Measurements from ENCODE around the gene COL1A2.

The COL1A2 gene

DNA sequence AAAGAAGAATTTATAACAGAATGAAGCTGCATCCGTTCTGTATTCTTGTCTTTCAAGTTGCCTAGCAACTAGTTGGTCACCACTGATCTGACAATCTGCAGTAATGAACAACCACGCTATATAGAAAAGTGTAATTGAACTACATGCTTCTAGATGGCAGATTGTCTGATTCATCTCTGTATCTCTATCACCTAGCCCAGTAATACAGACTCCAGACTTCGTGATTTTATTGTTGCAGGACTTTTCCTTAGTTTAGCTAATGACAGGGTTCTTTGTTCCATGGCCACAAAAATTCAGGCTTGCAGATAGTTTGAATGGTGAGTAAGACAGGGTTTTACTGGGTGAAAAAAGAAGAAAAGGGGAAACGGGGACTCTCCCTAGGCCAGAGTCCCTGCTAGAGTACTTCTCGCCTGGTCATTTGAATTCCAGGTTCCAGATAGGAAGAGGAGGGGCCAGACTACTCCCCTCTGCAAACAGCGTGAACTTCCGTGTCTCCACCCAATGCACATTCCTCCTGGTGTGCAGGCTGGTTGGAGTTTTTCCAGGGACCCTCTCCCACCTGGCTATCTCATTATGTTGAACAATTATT is 45.9 kb downstream of the COL1A2 start:
- H3K4me1 Mint-ChIP-seq (ENCODE audit: low read depth), result peaks cover 4% of the 10 kb centered on the region
- H3K9me3 Mint-ChIP-seq, result no peaks in the 10 kb centered on the region
- peaks cover 9% of the 10 kb centered on the region for H3K27me3 Mint-ChIP-seq
- intact Hi-C loops (cut with micrococcal nuclease), result no loop called here
- no peaks in the 10 kb centered on the region for H3K36me3 Mint-ChIP-seq (ENCODE audit: low read depth)
- no peak overlapping the region for H3K4me3 Mint-ChIP-seq
- no peak overlapping the region for H3K27ac Mint-ChIP-seq

DNA sequence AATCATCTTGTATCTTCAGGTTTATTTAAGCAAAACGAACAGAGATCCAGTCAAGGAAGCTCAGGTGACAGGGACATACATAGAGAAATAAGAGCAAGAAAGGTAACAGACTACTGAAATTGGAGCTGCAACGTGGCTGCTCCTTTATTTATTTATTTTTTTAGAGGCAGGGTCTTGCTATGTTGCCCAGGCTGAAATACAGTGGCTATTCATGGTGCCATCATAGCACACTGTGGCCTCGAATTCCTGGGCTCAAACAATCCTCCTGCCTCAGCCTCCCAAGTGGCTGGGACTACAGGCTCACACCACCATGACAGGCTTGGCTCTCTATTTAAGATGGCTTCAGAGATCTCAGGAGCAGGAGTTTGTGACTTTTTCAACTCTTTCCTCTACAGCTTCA is 46.4 kb downstream of the COL1A2 start:
- intact Hi-C loops (cut with micrococcal nuclease), result no loop called here
- peaks cover 3% of the 10 kb centered on the region for H3K4me1 Mint-ChIP-seq (ENCODE audit: low read depth)
- H3K27me3 Mint-ChIP-seq, result peaks cover 8% of the 10 kb centered on the region
- H3K4me3 Mint-ChIP-seq, result no peak overlapping the region
- no peaks in the 10 kb centered on the region for H3K36me3 Mint-ChIP-seq (ENCODE audit: low read depth)
- no peak overlapping the region for H3K27ac Mint-ChIP-seq
- no peaks in the 10 kb centered on the region for H3K9me3 Mint-ChIP-seq

DNA sequence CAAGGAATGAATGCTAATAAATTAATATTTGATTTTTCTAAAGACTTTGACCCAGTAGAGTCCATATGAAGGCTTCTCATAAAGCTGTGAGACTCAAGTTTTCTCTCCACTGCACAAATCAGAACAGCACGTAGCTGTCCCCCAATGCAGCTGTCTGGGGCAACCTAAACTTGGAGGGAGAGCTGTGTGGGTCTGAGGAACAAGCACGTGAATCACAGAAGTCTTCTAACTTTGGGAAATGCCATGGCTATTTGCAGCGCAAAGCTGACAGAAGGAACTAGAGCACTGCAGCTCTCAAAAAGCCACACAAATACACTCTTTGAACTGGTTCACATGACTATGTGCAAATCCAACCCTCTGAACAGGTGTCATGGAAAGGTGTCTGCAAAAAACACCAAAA is 47.9 kb downstream of the COL1A2 start:
- intact Hi-C loops (cut with micrococcal nuclease), result no loop called here
- Mint-ChIP-seq H3K27me3 (peaks cover 1% of the 10 kb centered on the region), H3K4me1 (ENCODE audit: low read depth) (no peaks in the 10 kb centered on the region), H3K36me3 (ENCODE audit: low read depth) (no peaks in the 10 kb centered on the region), H3K4me3 (no peak overlapping the region), H3K9me3 (no peaks in the 10 kb centered on the region), H3K27ac (no peak overlapping the region)

DNA sequence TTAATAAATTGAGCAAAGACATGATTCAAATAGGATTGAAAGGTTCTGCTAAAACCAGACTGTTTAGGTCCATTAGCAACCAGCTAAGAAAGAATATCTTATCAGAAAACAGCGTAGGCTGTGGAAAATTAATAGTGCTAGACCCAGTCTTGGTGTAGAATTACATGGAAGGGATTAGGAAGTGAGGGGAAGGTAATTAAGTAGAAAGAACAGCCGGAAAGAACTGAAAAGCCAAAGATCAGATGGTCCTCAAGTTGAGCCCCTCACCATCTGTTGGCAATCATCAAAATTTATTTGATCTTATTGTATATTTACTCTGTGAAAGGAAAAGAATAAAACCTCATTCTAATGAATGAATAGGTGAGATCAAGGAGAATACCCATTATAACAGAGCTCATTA is 50.1 kb downstream of the COL1A2 start:
- Mint-ChIP-seq H3K36me3 (ENCODE audit: low read depth) (no peaks in the 10 kb centered on the region), H3K4me1 (ENCODE audit: low read depth) (no peaks in the 10 kb centered on the region), H3K27me3 (peaks cover 1% of the 10 kb centered on the region), H3K9me3 (no peaks in the 10 kb centered on the region), H3K4me3 (no peak overlapping the region), H3K27ac (no peak overlapping the region)
- intact Hi-C loops (cut with micrococcal nuclease), result no loop called here

DNA sequence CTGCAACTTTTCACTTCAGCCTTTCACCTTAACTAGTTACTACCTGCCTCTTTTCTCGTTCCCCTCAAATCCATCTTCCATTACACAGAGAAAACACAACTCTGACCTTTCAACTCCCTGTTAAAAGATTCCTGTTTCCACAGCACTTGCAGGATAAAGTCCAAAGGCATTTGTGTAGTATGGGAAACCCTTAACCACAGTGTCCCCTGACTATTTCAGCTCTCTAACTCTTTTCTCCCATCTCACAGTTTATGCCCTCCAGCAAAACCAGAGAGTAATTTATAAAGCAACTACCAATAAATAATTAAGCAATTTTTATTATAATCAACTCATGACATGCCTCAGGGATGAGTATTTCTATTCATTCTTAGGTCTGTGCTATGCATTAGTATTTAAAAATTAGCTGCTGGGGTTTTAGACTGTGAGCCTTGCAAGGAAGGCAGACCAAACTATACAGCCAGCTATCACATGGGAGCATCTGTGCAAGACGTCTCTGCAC is 51.0 kb downstream of the COL1A2 start:
- intact Hi-C loops (cut with micrococcal nuclease), result no loop called here
- no peaks in the 10 kb centered on the region for H3K4me1 Mint-ChIP-seq (ENCODE audit: low read depth)
- H3K27ac Mint-ChIP-seq, result no peak overlapping the region
- H3K27me3 Mint-ChIP-seq, result peaks cover 1% of the 10 kb centered on the region
- H3K4me3 Mint-ChIP-seq, result no peak overlapping the region
- H3K9me3 Mint-ChIP-seq, result no peaks in the 10 kb centered on the region
- H3K36me3 Mint-ChIP-seq (ENCODE audit: low read depth), result no peaks in the 10 kb centered on the region

DNA sequence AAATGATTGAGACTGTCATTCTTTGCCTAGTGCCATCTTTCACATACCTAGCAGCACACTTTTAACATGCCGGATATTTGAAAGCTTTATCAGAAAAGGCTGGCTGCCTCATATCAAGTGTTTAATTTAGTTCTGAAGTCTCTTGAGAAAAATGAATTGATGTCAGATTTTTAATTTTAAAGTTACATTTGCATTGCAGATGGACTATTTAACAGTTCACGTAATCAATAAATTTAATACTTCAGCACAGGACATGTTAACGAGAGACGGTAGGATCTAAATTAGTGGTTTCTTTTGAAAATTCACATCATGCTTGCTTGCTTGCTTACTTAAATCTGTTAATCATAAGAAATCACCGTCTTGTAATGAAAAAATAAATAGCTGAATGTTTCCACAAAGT is 51.6 kb downstream of the COL1A2 start:
- intact Hi-C loops (cut with micrococcal nuclease), result no loop called here
- H3K4me1 Mint-ChIP-seq (ENCODE audit: low read depth), result no peaks in the 10 kb centered on the region
- H3K9me3 Mint-ChIP-seq, result no peaks in the 10 kb centered on the region
- H3K27me3 Mint-ChIP-seq, result peaks cover 1% of the 10 kb centered on the region
- no peak overlapping the region for H3K27ac Mint-ChIP-seq
- H3K36me3 Mint-ChIP-seq (ENCODE audit: low read depth), result no peaks in the 10 kb centered on the region
- H3K4me3 Mint-ChIP-seq, result no peak overlapping the region

DNA sequence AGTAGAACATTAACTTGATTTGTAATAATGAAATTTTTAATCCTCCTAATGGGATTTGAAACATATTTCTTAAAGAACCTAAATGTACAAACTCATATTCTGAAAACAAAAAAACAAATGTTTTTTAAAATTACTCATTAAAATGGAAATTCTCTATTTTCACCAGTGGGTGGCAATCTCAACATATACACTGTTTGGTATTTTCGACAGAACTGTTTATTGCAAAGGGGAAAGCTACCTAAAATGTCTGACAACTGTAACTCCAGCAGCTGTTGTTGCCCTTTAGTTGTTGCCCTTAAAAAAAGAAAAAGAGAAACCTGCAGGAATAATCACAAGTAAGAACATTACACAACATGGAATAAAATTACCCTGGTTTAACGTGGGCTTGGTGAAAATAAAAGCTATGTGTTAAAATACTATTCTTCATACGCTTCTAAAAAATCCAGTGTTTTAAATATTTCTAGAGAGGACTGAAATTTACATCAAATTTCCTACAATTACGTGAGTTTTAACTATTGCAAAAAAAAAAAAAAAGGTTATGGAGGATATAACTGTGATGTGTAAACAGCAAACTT is 54.5 kb downstream of the COL1A2 start:
- intact Hi-C loops (cut with micrococcal nuclease), result loop anchor here (1.0 to 2.0 kb wide), 2 partner anchors 800 to 1028 kb away; no protein-coding TSS in a partner anchor
- Mint-ChIP-seq H3K27ac (no peak overlapping the region), H3K27me3 (no peaks in the 10 kb centered on the region), H3K4me1 (ENCODE audit: low read depth) (peaks cover 6% of the 10 kb centered on the region), H3K9me3 (no peaks in the 10 kb centered on the region), H3K4me3 (no peak overlapping the region), H3K36me3 (ENCODE audit: low read depth) (no peaks in the 10 kb centered on the region)

DNA sequence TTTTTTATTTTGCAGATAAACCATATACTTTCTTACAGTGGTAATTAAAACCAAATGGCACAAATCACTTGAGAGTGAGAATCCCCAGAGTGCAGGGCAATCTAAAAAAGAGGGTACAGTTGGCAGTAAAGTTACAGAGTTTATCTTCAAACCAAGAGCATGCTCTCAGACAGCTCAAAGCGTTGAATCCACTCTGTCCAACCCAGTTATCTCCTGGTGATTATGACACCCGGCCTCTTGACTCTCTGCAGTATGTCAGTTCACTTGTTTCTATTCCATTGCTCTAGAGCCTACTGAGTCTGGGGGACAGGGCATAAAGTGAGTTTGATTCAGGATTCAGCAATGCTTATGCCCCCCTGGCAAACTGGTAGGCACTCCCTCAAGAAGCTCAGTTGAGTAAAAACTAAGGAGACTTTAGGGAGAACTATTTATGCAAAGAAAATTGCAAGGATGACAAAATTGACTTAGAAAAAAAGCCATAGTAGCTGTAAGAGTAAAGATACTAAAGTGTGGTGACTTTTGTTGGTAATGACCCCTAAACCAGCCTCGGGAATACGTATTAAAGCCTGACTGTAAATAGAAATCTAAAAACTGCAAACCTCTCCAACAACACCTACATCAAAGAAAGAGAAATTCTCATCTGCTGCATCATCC is 55.5 kb downstream of the COL1A2 start:
- Mint-ChIP-seq H3K9me3 (no peaks in the 10 kb centered on the region), H3K27me3 (no peaks in the 10 kb centered on the region), H3K4me3 (no peak overlapping the region), H3K27ac (no peak overlapping the region), H3K4me1 (ENCODE audit: low read depth) (peaks cover 6% of the 10 kb centered on the region), H3K36me3 (ENCODE audit: low read depth) (no peaks in the 10 kb centered on the region)
- intact Hi-C loops (cut with micrococcal nuclease), result no loop called here

DNA sequence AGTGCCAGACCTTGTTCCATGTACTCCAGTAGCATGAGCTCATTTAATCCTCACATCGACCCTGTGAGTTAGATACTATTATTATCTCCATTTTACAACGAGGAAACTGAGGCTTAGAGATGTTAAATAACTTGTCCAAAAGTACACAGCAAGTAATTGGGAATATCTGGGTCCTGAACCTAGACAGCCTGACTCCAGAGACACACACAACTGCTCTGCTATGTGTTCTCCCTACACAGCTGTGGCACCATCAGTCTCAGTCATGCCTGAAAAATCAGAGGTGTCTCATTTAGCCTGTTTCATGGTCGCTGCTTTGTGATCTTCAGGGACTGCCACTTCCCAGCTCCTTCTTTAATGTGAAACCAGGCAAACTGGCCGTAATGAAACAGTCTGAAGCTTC is 56.5 kb downstream of the COL1A2 start:
- intact Hi-C loops (cut with micrococcal nuclease), result no loop called here
- Mint-ChIP-seq H3K4me3 (no peak overlapping the region), H3K4me1 (ENCODE audit: low read depth) (peaks cover 6% of the 10 kb centered on the region), H3K27me3 (no peaks in the 10 kb centered on the region), H3K9me3 (no peaks in the 10 kb centered on the region), H3K27ac (no peak overlapping the region), H3K36me3 (ENCODE audit: low read depth) (no peaks in the 10 kb centered on the region)

DNA sequence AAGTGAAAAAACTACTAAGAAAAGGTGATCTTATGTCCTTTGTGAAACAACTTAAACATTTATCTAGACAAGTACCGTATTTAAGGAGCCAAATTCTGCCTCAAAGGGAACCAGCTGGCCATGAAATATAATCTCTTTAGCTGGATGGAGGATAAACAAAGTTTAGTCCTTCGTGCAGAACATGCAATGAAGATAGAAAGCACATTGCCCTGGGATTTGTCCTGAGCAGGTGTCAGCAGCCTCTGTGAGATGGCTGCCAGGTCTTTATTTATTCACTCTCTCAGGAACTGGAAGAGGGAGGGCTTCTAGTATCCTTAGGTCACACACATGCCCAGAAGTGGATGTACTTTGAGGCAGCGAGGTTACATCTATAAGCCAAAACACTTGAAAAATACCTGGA is 57.5 kb downstream of the COL1A2 start:
- intact Hi-C loops (cut with micrococcal nuclease), result no loop called here

DNA sequence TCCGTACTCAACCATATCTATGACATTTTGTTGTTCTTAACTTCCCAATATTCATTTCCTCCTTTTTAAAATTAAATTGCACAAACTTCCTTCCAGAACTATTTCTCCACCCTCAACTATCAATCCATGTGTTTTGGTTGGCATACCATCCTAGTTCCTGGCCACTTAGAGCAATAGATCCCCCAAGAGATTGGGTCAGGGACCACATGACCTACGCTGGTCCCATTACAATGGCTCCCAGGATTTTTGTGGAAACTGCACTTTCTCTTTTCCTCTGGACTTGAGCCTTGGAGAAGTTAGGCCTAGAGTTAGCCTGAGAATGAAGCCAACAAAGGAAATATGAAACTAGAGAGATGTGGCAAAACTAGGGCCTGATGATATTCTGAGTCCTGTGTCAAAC is 59.2 kb downstream of the COL1A2 start:
- intact Hi-C loops (cut with micrococcal nuclease), result no loop called here
- Mint-ChIP-seq H3K27ac (no peak overlapping the region), H3K9me3 (no peaks in the 10 kb centered on the region)

More for the DNA sequence above, 57.5 kb downstream of the COL1A2 start:
- H3K9me3 Mint-ChIP-seq, result no peaks in the 10 kb centered on the region
- peaks cover 6% of the 10 kb centered on the region for H3K4me1 Mint-ChIP-seq (ENCODE audit: low read depth)
- no peaks in the 10 kb centered on the region for H3K36me3 Mint-ChIP-seq (ENCODE audit: low read depth)
- no peak overlapping the region for H3K27ac Mint-ChIP-seq
- no peak overlapping the region for H3K4me3 Mint-ChIP-seq
- no peaks in the 10 kb centered on the region for H3K27me3 Mint-ChIP-seq

DNA sequence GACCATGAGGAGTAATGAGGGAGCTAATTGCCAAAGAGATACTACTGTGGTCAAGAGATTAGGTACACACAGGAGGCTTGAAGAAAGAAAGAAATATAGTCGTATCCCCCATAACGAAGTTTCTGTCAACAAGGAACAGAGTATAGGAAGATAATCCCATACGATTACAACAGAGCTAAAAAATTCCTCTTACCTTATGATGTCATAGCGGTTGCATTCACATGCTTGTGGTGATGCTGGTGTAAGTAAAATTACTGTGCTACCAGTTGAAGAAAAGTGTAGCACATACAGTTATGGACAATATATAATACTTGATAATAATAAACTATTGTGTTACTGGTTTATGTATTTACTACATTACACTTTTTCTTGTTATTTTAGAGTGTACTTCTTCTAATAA is 63.3 kb downstream of the COL1A2 start:
- no peak overlapping the region for H3K4me3 Mint-ChIP-seq
- peaks cover 6% of the 10 kb centered on the region for H3K4me1 Mint-ChIP-seq (ENCODE audit: low read depth)
- intact Hi-C loops (cut with micrococcal nuclease), result no loop called here

More for the DNA sequence above, 59.2 kb downstream of the COL1A2 start:
- Mint-ChIP-seq H3K4me3 (no peak overlapping the region), H3K27me3 (no peaks in the 10 kb centered on the region), H3K36me3 (ENCODE audit: low read depth) (no peaks in the 10 kb centered on the region), H3K4me1 (ENCODE audit: low read depth) (peaks cover 6% of the 10 kb centered on the region)

DNA sequence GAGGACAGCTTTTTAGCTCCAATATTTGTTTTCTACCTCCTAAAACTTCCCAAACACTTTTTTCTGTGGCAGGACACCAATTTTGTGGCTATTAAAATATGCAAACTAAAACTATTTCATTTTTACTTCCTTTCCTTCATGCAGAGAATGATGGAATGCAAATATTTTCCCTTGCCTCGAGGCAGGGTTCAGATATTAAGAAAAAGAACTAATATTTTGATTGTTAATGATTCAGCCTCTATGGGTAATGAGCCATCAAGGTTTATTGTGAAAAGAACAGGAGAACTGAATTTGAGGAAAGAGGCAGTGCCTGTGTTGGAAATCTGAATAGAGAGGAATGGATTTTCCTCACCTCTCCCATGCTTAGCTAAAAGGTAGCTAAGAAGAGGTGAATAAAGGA is 71.8 kb downstream of the COL1A2 start:
- Mint-ChIP-seq H3K27me3 (no peaks in the 10 kb centered on the region), H3K27ac (no peak overlapping the region), H3K9me3 (peaks cover 13% of the 10 kb centered on the region), H3K36me3 (ENCODE audit: low read depth) (no peaks in the 10 kb centered on the region), H3K4me1 (ENCODE audit: low read depth) (no peaks in the 10 kb centered on the region), H3K4me3 (no peak overlapping the region)
- intact Hi-C loops (cut with micrococcal nuclease), result no loop called here

More for the DNA sequence above, 63.3 kb downstream of the COL1A2 start:
- Mint-ChIP-seq H3K27me3 (no peaks in the 10 kb centered on the region), H3K27ac (no peak overlapping the region), H3K36me3 (ENCODE audit: low read depth) (no peaks in the 10 kb centered on the region), H3K9me3 (no peaks in the 10 kb centered on the region)

DNA sequence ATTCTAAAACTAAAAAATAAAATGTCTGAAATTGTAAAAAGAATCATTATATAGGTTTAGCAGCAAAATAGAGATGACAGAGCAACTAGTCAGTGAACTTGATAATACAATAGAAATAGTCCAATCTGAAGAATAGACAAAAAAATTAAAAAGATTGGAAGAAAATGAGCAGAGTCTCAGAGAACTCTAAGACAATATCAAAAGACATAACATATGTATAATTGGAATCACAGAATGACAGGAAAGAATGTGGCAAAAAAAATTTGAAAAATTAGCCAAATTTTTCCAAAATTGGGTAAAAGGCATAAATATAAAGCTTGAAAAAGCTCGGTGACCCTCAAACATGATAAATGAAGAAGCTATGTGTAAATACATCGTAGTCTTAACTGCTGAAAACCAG is 76.9 kb downstream of the COL1A2 start:
- Mint-ChIP-seq H3K27me3 (no peaks in the 10 kb centered on the region), H3K9me3 (peaks cover 12% of the 10 kb centered on the region), H3K27ac (no peak overlapping the region), H3K4me3 (no peak overlapping the region), H3K4me1 (ENCODE audit: low read depth) (no peaks in the 10 kb centered on the region), H3K36me3 (ENCODE audit: low read depth) (no peaks in the 10 kb centered on the region)
- intact Hi-C loops (cut with micrococcal nuclease), result no loop called here
